B cell (primary cell): Measurements from ENCODE around the gene BCOR.

Experiments
- CTCF ChIP-seq: fragments of 200-600 bp; IDR thresholded peaks from one replicate; pipeline ENCODE4 v1.8.0; 2022; ENCODE audit warnings: antibody characterized with exemption, mild to moderate bottlenecking
- EZH2 ChIP-seq: IDR thresholded peaks from 2 replicates; pipeline ENCODE4 v1.6.1; 2012; ENCODE audit warnings: borderline replicate concordance, low read depth, mild to moderate bottlenecking, moderate library complexity, low read length; ENCODE audit not compliant: insufficient read depth, poor library complexity, severe bottlenecking

- TF ChIP-seq CTCF = no peak
- TF ChIP-seq EZH2 = no peak
These were observed 25.5 kb downstream of the BCOR start for GRCh38 chrX:40072246-40072645.
